Osteoblast (primary cell): ENCODE results near the gene SNTG2. TPM values are rescaled to one million over a fixed set of nuclear protein-coding genes. Genes with fewer than 3 reads are reported as not detected.

Experiments used
- DNase-seq: peaks from one replicate; pipeline ENCODE4 v3.0.0; 2011; ENCODE audit warnings: low spot score, mixed read lengths; ENCODE audit not compliant: insufficient read length; ENCODE audit errors: missing footprints
- H2AFZ ChIP-seq: 2 replicates; pipeline ENCODE4 v1.6.0; 2011; ENCODE audit warnings: mild to moderate bottlenecking, low read length
- H3K27ac ChIP-seq: 2 replicates; pipeline ENCODE4 v1.5.1; 2011; ENCODE audit warnings: mild to moderate bottlenecking, low read depth, low read length, moderate library complexity
- H3K27me3 ChIP-seq: 2 replicates; pipeline ENCODE4 v1.6.0; 2012; ENCODE audit warnings: mild to moderate bottlenecking, control low read depth, inconsistent platforms, low read length, moderate library complexity; ENCODE audit not compliant: insufficient read depth
- H3K36me3 ChIP-seq: 2 replicates; pipeline ENCODE4 v1.5.1; 2011; ENCODE audit warnings: mild to moderate bottlenecking, low read length, control low read depth, moderate library complexity; ENCODE audit not compliant: insufficient read depth
- H3K4me1 ChIP-seq: 2 replicates; pipeline ENCODE4 v1.5.1; 2011; ENCODE audit warnings: mild to moderate bottlenecking, low read length, control low read depth, moderate library complexity; ENCODE audit not compliant: insufficient read depth
- H3K4me2 ChIP-seq: 2 replicates; pipeline ENCODE4 v1.6.0; 2011; ENCODE audit warnings: mild to moderate bottlenecking, low read length; ENCODE audit not compliant: insufficient read depth
- H3K4me3 ChIP-seq: fragments of 200-600 bp; sonication (generic); 3 replicates; pipeline ENCODE4 v1.5.1; 2012; ENCODE audit warnings: mild to moderate bottlenecking, low read length, inconsistent platforms; ENCODE audit not compliant: insufficient read depth
- H3K79me2 ChIP-seq: 2 replicates; pipeline ENCODE4 v1.6.0; 2012; ENCODE audit warnings: mild to moderate bottlenecking, low read length, control low read depth, inconsistent platforms; ENCODE audit not compliant: insufficient read depth
- H3K9me3 ChIP-seq: 2 replicates; pipeline ENCODE4 v1.5.1; 2011; ENCODE audit warnings: low read depth, low read length, control low read depth
- H4K20me1 ChIP-seq: 2 replicates; pipeline ENCODE4 v1.6.0; 2012; ENCODE audit warnings: mild to moderate bottlenecking, low read length, control low read depth; ENCODE audit not compliant: insufficient read depth
- total RNA-seq: library from RNA; depleted of rRNA; stranded (reverse); fragments of >200 nt; gene quantifications from 2 replicates; pipeline ENCODE4 v1.2.3, GENCODE V29; 2012
- TF ChIP-seq, protein P1 (sequence below): IDR thresholded peaks from 2 replicates; pipeline ENCODE4 v1.5.1; 2011; ENCODE audit warnings: mild to moderate bottlenecking, low read depth, low read length, moderate library complexity; ENCODE audit errors: extremely low read depth

Gene SNTG2
- total RNA-seq, 1 donor = 1.4 TPM

DNA sequence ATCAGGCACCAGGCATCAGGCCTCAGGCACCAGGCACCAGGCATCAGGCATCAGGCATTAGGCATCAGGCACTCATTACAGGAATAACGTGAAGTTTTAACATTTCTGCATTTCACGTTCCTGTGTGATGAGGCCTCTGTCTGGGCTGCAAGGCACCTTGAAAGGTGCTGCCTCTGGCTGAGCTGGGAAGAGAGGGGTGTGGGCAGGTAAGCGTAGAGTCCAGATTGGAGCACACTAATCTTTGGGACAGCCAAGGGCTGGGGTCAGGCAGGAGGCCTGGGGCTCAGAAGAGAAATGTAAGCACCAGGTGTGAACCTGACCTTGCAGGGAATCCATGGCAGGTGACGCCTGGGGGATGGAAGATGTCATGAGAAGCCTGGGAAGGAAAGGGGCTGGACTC lies 25.3 kb upstream of the SNTG2 start:
- DNase-seq = no peak
- Histone ChIP-seq H2AFZ (no peak overlapping the region), H3K27ac (no peak overlapping the region), H3K4me1 (no peaks in the 10 kb centered on the region), H3K27me3 (no peaks in the 10 kb centered on the region), H3K4me2 (no peak overlapping the region), H3K9me3 (no peaks in the 10 kb centered on the region), H3K36me3 (no peaks in the 10 kb centered on the region), H3K4me3 (no peak overlapping the region), H4K20me1 (no peaks in the 10 kb centered on the region), H3K79me2 (no peaks in the 10 kb centered on the region)
- TF ChIP-seq, protein P1, sequence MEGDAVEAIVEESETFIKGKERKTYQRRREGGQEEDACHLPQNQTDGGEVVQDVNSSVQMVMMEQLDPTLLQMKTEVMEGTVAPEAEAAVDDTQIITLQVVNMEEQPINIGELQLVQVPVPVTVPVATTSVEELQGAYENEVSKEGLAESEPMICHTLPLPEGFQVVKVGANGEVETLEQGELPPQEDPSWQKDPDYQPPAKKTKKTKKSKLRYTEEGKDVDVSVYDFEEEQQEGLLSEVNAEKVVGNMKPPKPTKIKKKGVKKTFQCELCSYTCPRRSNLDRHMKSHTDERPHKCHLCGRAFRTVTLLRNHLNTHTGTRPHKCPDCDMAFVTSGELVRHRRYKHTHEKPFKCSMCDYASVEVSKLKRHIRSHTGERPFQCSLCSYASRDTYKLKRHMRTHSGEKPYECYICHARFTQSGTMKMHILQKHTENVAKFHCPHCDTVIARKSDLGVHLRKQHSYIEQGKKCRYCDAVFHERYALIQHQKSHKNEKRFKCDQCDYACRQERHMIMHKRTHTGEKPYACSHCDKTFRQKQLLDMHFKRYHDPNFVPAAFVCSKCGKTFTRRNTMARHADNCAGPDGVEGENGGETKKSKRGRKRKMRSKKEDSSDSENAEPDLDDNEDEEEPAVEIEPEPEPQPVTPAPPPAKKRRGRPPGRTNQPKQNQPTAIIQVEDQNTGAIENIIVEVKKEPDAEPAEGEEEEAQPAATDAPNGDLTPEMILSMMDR = no peak

DNA sequence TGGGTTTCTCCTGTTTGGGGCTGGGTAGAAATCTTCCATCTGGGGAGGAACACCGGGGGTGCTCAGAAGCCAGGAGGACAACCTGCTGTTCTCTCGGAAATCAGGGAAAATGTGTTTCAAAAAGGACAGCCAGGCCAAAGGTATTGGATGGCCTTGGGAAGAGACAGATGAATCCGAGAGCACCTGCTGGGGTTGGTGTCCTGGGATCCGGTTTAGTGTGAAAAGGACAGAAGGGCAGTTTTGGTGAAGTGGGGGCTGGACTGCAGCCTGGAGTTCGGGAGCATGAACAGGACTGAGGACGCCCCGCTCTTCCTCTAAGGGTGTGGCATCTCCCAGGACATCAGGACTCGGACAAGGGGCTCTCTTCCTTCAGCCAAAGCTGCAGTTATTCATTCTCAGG lies 24.9 kb upstream of the SNTG2 start:
- H4K20me1 ChIP-seq = no peaks in the 10 kb centered on the region
- TF ChIP-seq, protein P1 = no peak
- no peak overlapping the region for H3K4me3 ChIP-seq
- no peaks in the 10 kb centered on the region for H3K36me3 ChIP-seq
- DNase-seq = no peak
- no peak overlapping the region for H3K4me2 ChIP-seq
- no peaks in the 10 kb centered on the region for H3K4me1 ChIP-seq
- no peaks in the 10 kb centered on the region for H3K79me2 ChIP-seq
- H3K27me3 ChIP-seq = no peaks in the 10 kb centered on the region
- H3K27ac ChIP-seq = no peak overlapping the region
- H3K9me3 ChIP-seq = no peaks in the 10 kb centered on the region
- H2AFZ ChIP-seq = no peak overlapping the region

DNA sequence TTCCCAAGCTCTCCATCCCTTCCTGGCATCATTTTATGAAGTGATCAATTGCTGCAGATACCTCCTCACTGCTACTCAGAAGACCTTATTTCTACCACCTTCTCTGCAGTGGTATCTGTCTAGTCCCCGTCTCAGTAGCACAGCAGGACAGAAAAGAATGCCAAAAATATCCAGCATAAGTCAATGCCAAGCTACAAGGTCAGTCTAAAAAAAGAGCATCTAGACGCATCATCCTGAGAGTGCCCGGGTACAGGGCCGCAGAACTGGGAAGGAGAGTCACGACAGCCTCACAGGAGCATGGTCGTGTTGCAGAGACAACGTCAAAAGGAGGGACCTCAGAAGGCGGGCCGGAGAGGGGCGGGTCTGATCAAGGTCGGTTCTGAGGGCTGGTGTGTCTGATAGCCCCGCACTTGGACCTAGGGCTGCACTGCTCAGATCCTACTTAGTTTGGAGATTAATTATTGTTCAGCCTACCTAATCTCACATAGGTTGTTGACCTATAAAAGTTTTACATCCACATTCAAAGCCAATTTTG lies 24.3 kb upstream of the SNTG2 start:
- no peak overlapping the region for H3K27ac ChIP-seq
- no peaks in the 10 kb centered on the region for H3K36me3 ChIP-seq
- DNase-seq = no peak
- no peaks in the 10 kb centered on the region for H3K4me1 ChIP-seq
- no peak overlapping the region for H3K4me2 ChIP-seq
- TF ChIP-seq, protein P1 = no peak
- no peak overlapping the region for H3K4me3 ChIP-seq
- no peaks in the 10 kb centered on the region for H4K20me1 ChIP-seq
- no peaks in the 10 kb centered on the region for H3K27me3 ChIP-seq
- H3K9me3 ChIP-seq = no peaks in the 10 kb centered on the region
- H2AFZ ChIP-seq = no peak overlapping the region
- no peaks in the 10 kb centered on the region for H3K79me2 ChIP-seq

DNA sequence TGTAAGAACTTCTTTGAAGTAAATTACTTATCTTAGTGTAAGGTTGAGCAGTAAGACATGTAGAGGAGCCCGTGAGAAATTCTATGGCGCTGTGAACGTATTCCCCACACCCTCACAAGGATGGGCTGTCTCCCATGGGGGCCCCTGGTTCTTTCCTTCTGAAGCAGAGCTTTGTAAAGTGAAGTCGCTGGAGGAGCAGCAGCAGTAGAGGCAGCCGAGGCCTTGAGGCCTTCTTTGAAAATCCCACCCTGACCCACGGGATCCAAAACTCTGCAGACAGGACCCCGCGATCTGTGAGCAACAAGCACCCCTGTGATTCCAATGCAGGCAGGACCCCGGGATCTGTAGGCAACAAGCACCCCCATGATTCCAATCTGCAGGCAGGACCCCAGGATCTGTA lies 23.8 kb upstream of the SNTG2 start:
- H3K27me3 ChIP-seq = no peaks in the 10 kb centered on the region
- no peak overlapping the region for H3K27ac ChIP-seq
- H3K79me2 ChIP-seq = no peaks in the 10 kb centered on the region
- H3K4me1 ChIP-seq = no peaks in the 10 kb centered on the region
- no peaks in the 10 kb centered on the region for H3K36me3 ChIP-seq
- no peak overlapping the region for H3K4me2 ChIP-seq
- H4K20me1 ChIP-seq = no peaks in the 10 kb centered on the region
- no peak for DNase-seq
- no peak overlapping the region for H2AFZ ChIP-seq
- no peaks in the 10 kb centered on the region for H3K9me3 ChIP-seq
- TF ChIP-seq, protein P1 = no peak
- no peak overlapping the region for H3K4me3 ChIP-seq
